AG09309 (cell line): ENCODE data around the gene CDK5RAP1.

Experiments used
- DNase-seq: peaks from one replicate; pipeline ENCODE4 v3.0.0-alpha.2; 2010; ENCODE audit warnings: low read depth
- H3K4me3 ChIP-seq: 2 replicates; pipeline ENCODE4 v1.5.1; 2011; ENCODE audit warnings: mild to moderate bottlenecking, low read depth, low read length, moderate library complexity; ENCODE audit not compliant: control insufficient read depth
- TF ChIP-seq, protein P1 (sequence below): IDR thresholded peaks from 2 replicates; pipeline ENCODE4 v1.5.1; 2011; ENCODE audit warnings: mild to moderate bottlenecking, low read depth, low read length, inconsistent platforms; ENCODE audit not compliant: insufficient read depth, control insufficient read depth; ENCODE audit errors: missing control alignments

CDK5RAP1 gene

DNA sequence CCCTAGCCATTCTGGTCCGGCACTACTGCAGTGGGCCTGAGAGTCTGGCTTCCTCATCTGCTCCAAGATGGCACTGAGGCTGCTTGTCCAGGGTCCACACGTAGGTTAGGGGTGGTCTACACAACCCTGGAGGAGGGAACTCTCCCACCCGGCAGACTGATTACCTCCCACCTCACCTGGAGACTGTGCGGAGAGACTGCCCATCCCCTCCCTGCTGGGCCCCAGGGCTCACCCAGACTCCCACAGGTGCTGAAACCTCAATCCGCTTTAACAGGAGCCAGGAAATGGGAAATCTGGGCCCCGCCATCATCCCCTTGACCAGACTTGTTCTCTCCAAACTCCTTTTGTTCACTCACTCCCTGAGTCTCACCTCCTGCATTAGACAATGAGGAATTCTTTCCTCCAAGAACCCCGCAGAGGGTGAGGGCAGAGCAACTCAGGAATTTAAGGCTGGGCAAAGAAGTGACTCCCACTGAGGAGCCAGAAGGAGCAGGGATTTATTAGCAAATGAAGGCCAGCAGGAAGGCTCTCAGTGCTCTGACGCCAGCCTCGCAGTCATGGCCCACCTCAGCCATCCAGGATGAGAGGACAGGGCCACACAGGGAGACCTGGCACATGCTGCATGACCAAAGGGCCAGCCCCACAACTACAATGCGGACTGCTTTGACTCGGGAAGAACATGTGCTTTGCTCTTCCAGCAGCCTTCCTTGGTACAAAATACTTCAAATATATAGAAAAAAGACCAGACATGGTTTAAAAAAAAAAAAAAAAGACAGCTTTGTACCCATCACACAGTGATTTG is 53.0 kb downstream of the CDK5RAP1 start:
- TF ChIP-seq, protein P1, sequence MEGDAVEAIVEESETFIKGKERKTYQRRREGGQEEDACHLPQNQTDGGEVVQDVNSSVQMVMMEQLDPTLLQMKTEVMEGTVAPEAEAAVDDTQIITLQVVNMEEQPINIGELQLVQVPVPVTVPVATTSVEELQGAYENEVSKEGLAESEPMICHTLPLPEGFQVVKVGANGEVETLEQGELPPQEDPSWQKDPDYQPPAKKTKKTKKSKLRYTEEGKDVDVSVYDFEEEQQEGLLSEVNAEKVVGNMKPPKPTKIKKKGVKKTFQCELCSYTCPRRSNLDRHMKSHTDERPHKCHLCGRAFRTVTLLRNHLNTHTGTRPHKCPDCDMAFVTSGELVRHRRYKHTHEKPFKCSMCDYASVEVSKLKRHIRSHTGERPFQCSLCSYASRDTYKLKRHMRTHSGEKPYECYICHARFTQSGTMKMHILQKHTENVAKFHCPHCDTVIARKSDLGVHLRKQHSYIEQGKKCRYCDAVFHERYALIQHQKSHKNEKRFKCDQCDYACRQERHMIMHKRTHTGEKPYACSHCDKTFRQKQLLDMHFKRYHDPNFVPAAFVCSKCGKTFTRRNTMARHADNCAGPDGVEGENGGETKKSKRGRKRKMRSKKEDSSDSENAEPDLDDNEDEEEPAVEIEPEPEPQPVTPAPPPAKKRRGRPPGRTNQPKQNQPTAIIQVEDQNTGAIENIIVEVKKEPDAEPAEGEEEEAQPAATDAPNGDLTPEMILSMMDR: no peak

DNA sequence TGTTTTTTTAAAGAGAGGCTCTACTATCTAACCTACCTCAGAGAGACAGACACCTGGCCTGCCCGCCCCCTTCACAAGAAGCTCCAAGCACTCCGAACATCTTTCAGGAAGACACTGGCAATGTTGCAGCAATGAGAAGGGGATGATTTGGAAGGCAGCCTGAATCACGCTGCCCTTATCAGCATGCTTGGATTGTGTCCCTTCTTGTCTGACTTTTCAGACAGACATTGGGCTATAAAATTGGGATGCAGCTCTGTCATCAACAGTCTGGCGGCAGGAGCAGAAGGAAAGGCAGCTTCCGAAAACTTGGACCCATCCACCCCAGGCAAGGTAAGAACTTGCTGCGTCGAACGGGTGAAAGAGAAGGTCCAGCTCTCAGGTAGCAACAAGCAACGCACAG is 56.0 kb downstream of the CDK5RAP1 start:
- no peak overlapping the region for H3K4me3 ChIP-seq
- DNase-seq: no peak
- TF ChIP-seq, protein P1: no peak

More for the DNA sequence above, 53.0 kb downstream of the CDK5RAP1 start:
- no peak overlapping the region for H3K4me3 ChIP-seq
- DNase-seq: no peak

DNA sequence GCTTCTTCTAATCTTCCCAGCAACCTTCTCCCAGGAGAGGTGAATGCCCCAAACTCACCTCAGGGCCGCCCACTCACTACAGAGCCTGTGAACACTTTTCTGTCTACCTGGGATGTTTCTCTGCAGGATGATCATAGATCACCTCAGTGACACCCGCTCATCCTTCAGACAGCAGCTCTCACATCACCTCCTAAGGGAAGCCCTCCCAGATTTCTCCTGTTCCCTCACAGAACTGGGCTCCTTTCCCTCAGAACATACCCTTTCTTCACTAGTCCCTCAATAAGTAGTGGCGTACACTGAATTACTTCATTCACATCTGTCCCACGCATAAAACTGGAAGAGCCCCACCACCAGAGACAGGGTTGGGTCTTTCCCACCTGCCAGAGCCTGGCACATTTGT is 57.8 kb downstream of the CDK5RAP1 start:
- TF ChIP-seq, protein P1: no peak
- DNase-seq: no peak
- no peak overlapping the region for H3K4me3 ChIP-seq

DNA sequence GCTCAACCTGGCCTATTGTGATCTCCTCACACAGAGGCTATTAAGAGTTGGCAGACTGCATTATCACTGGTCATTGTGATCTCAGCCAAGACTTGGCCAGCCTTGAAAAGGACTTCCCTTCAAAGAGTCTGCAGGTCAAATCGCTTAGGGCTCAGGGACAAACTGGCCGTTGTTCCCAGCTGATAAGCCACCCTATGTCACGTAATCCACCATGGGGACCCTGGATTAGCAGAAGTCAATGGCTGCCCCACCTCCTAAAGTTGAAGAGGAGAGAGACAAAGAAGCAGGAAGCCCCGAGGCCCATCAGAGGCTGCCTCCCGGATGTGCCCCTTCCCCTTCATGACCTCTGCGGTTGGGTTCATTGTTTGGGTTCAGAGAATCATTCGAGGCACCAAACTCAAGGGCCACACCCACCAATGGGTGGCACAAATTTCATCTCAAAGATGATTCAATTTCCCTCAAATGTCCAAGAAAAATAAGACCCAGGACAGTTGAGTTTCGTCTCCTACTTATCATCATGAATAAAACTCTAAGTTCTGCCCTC is 61.7 kb downstream of the CDK5RAP1 start:
- H3K4me3 ChIP-seq: no peak overlapping the region
- TF ChIP-seq, protein P1: no peak
- no peak for DNase-seq

DNA sequence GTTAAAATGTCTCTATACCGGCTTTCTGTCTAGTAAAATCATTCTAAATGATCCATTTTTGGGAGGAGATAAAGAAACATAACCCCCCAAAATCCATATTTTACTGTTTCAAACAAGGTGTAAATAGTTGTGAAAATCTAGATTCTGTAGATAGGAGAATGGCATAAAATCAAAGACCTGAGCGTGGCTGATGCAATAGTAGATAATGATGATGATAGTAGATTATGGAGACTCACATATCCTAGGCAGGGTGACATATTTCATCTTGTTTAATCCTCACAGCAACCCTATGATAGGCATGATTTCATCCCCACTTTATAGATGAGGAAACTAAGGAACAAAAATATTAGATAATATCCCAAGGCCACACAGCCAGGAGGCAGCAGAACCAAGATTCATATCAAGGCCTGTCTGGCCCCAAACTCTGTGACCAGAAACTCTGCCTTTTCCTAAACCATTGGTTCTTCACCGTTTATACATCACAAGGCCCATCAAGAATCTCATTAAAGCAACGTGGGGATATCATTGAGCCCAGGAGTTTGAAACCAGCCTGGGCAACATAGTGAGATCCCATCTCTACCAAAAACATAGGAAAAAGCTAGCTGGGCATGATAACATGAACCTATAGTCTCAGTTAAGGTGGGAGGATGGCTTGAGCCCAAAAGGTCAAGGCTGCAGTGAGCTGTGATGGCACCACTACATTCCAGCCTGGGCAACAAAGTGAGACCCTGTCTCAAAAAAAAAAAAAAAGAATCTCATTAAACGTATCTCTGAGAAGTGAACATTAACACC is 62.7 kb downstream of the CDK5RAP1 start:
- no peak for DNase-seq
- H3K4me3 ChIP-seq: no peak overlapping the region
- TF ChIP-seq, protein P1: no peak

DNA sequence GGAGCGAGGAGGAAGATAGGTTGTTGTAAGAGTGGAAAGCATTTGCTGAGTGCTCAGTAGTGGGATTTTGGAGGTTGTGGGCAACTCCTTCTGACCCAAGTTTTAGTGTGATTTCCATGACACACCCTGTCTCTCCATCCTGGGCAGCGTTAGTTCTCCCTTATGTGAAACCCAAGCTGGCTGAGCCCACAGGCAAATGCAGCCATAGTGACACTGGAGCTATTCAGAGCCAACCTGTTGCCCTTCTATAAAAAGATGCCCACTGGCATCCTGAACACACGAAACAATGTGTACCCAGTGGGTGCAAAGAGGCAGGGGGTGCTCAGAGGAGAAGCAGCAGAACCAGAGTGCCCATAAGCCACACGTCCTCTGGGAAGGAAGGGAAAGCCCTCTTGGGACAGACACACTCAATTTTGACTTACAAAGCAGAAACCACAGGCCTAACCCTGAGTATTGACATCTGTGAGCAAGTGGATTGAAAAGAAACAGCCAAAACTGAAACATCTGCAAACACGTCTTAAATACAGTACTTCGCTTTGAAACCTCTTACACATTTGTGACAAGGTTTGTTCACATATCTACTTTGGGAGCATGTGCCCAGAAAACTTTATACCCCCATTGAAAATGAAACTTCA is 63.7 kb downstream of the CDK5RAP1 start:
- no peak for DNase-seq
- no peak overlapping the region for H3K4me3 ChIP-seq
- TF ChIP-seq, protein P1: no peak
